ENCODE measurements around the gene OR2AG2. TPM values are rescaled to one million over a fixed set of nuclear protein-coding genes. Genes with fewer than 3 reads are reported as not detected.
A peak's percentile ranks its signal among the peaks of the same experiment; 100 is the strongest.

The OR2AG2 gene
- total and polyA plus RNA-seq, 7 donors = 0.01 TPM; not detected in 6

- DNase-seq (no peak), ATAC-seq (no peak)
- TF ChIP-seq, protein P1, sequence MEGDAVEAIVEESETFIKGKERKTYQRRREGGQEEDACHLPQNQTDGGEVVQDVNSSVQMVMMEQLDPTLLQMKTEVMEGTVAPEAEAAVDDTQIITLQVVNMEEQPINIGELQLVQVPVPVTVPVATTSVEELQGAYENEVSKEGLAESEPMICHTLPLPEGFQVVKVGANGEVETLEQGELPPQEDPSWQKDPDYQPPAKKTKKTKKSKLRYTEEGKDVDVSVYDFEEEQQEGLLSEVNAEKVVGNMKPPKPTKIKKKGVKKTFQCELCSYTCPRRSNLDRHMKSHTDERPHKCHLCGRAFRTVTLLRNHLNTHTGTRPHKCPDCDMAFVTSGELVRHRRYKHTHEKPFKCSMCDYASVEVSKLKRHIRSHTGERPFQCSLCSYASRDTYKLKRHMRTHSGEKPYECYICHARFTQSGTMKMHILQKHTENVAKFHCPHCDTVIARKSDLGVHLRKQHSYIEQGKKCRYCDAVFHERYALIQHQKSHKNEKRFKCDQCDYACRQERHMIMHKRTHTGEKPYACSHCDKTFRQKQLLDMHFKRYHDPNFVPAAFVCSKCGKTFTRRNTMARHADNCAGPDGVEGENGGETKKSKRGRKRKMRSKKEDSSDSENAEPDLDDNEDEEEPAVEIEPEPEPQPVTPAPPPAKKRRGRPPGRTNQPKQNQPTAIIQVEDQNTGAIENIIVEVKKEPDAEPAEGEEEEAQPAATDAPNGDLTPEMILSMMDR (IDR thresholded peaks at IDR 0.05) = no peak
- Histone ChIP-seq H3K36me3 (ENCODE audit: insufficient read depth in 1 of 2, low read depth in 1 of 2) (no peaks in the 10 kb centered on the region), H3K9me3 (no peaks in the 10 kb centered on the region), H3K27ac (peak overlapping the region; percentile 70), H3K4me3 (peak overlapping the region; percentile 52), H3K27me3 (ENCODE audit: insufficient read depth in 3 of 3, low read length in 2 of 3) (no peaks in the 10 kb centered on the region), H3K4me1 (no peaks in the 10 kb centered on the region)
- 63 to 67% (median 64%) methylated on average over 2 of the region's 2 CpGs for WGBS, 3 donors
- intact Hi-C loops (cut with DNase I) = no loop called here
Observed at GRCh38 chr11:6745465-6746015, 26.2 kb downstream of the OR2AG2 start.

- peak overlapping the region; percentile 70 for H3K27ac ChIP-seq
- 44 to 67% (median 56%) methylated on average over 4 of the region's 4 CpGs for WGBS, 3 donors
- TF ChIP-seq, protein P1 (IDR thresholded peaks at IDR 0.05) = no peak
- DNase-seq (no peak), ATAC-seq (no peak)
- H3K4me3 ChIP-seq = peak overlapping the region; percentile 52
- H3K9me3 ChIP-seq = no peaks in the 10 kb centered on the region
- intact Hi-C loops (cut with DNase I) = no loop called here
- no peaks in the 10 kb centered on the region for H3K36me3 ChIP-seq (ENCODE audit: insufficient read depth in 1 of 2, low read depth in 1 of 2)
- H3K27me3 ChIP-seq (ENCODE audit: insufficient read depth in 3 of 3, low read length in 2 of 3) = no peaks in the 10 kb centered on the region
- no peaks in the 10 kb centered on the region for H3K4me1 ChIP-seq
Observed at GRCh38 chr11:6745018-6745417, 26.8 kb downstream of the OR2AG2 start.

DNA sequence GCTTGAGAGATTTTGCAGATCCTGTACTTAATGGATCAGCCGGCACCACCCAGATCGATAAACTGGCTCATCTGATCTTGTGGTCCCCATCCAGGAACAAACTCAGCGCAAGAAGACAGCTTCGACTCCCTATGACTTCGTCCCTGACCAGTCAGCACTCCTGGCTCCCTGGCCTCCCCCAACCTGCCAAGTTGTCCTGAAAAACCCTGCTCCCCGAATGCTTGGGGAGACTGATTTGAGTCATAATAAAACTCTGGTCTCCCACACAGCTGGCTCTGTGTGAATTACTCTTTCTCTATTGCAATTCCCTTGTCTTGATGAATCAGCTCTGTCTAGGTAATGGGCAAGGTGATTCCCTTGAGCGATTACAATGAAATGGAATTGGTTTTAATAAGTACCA, 29.5 kb downstream of the OR2AG2 start:
- ATAC-seq (no peak), DNase-seq (no peak)
- no peaks in the 10 kb centered on the region for H3K9me3 ChIP-seq
- WGBS, 3 donors = 55 to 69% (median 64%) methylated on average over 7 of the region's 7 CpGs
- H3K4me3 ChIP-seq = no peak overlapping the region
- H3K27ac ChIP-seq = no peak overlapping the region
- H3K27me3 ChIP-seq (ENCODE audit: insufficient read depth in 3 of 3, low read length in 2 of 3) = no peaks in the 10 kb centered on the region
- no peaks in the 10 kb centered on the region for H3K36me3 ChIP-seq (ENCODE audit: insufficient read depth in 1 of 2, low read depth in 1 of 2)
- TF ChIP-seq, protein P1 (IDR thresholded peaks at IDR 0.05) = no peak
- intact Hi-C loops (cut with DNase I) = no loop called here
- no peaks in the 10 kb centered on the region for H3K4me1 ChIP-seq

DNA sequence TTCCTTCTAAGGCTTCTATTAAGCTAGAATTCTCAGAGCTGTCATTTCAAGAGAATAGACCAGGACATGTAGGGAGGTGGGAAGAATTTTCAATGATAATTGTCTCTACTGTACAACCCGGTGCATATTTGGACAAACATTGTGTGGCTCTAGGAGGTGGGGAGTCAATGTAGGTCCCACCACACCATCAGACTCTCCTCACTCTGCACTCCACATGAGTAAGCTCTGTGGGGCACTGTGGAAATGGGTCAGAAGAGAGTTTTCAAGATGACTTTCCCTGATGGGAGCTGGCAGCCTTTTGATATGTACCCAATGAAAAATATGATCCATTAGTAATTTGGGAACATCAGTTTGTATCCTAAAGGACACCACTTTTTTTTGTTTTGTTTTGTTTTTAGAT, 33.2 kb downstream of the OR2AG2 start:
- WGBS, 3 donors = 89 to 94% (median 93%) methylated on average over 1 of the region's 1 CpG
- TF ChIP-seq, protein P1 (IDR thresholded peaks at IDR 0.05) = no peak
- H3K4me3 ChIP-seq = no peak overlapping the region
- DNase-seq (no peak), ATAC-seq (no peak)
- no peaks in the 10 kb centered on the region for H3K27me3 ChIP-seq (ENCODE audit: insufficient read depth in 3 of 3, low read length in 2 of 3)
- H3K36me3 ChIP-seq (ENCODE audit: insufficient read depth in 1 of 2, low read depth in 1 of 2) = no peaks in the 10 kb centered on the region
- no peaks in the 10 kb centered on the region for H3K4me1 ChIP-seq
- no peaks in the 10 kb centered on the region for H3K9me3 ChIP-seq
- no peak overlapping the region for H3K27ac ChIP-seq
- intact Hi-C loops (cut with DNase I) = no loop called here

DNA sequence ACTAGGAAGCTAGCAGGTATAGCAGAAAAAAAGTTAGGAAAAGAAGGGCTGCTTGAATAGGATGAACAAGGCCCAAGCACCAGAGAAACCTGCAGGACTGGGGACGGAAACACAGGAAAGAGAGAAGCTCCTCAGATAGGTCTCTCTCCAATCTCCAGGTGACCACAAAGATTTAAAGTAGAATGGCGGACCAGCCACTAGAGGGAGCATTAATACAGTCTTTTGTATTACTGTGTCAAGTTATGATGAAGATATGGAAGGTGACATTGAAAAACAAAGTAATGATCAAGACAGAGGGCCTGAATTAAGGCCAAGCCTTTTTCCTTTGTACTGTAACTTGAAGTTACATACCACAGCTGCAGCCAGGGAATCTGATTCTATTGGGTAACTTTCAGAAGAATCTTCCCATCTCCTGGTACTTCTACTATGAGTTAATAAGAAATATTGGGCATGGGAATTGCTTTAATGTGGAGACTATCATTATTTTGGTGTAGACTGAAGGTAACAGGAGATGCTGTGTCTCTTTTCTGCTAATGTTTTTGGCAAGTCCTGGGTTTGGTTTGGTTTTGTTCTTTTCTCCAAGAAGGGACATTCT, 33.8 kb downstream of the OR2AG2 start:
- Histone ChIP-seq H3K4me3 (no peak overlapping the region), H3K27ac (no peak overlapping the region), H3K9me3 (no peaks in the 10 kb centered on the region), H3K4me1 (no peaks in the 10 kb centered on the region), H3K27me3 (ENCODE audit: insufficient read depth in 3 of 3, low read length in 2 of 3) (no peaks in the 10 kb centered on the region), H3K36me3 (ENCODE audit: insufficient read depth in 1 of 2, low read depth in 1 of 2) (no peaks in the 10 kb centered on the region)
- ATAC-seq = no peak
- intact Hi-C loops (cut with DNase I) = no loop called here
- no peak for DNase-seq
- TF ChIP-seq, protein P1 (IDR thresholded peaks at IDR 0.05) = peak; percentile 50
- WGBS, 3 donors = 24 to 35% (median 33%) methylated on average over 2 of the region's 2 CpGs
